Measurements from ENCODE around the gene SPINT1.

The SPINT1 gene

GRCh38 chr15:40843885-40844695 lies at the start of gene SPINT1:
SPINT1 (plus strand) TSS chr15:40844048; CDS start chr15:40844555, 507 bp downstream.
- DNase-seq (ENCODE audit: low read depth) = peak; percentile 76

- DNase-seq (ENCODE audit: low read depth) = no peak
Observed at GRCh38 chr15:40796041-40796440, 47.8 kb upstream of the SPINT1 start.

DNA sequence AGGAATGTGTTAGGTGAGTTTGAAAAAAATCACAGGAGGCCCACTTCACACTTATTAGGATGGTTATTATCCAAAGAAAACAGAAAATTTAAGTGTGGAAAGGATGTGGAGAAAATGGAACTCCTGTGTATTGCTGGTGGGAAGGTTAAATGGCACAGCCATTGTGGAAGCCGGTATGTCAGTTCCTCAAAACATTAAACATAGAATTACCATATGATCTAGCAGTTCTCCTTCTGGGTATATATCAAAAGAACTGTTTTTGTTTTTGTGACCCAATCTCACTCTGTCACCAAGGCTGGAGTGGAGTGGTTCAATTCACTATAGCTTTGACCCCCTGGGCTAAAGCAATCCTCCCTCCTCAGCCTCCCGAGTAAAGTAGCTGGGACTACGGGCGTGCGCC lies 47.3 kb upstream of the SPINT1 start:
- no peak for DNase-seq (ENCODE audit: low read depth)

DNA sequence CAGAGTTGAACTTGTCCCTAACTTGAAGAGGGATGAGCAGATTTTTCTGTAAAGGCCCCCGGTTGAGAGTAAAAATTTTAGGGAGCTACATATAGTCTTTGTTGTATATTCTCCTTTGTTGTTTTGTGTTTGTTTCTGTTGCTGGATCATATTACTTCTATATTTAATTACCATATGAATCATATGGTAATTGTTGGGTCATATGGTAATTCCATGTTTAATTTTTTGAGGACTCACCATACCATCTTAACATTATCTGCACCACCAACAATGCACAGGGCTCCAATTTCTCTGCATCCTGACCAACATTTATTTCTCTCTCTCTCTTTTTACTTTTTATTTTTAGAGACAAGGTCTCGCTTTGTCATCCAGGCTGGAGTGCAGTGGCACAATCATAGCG lies 44.3 kb upstream of the SPINT1 start:
- no peak for DNase-seq (ENCODE audit: low read depth)

- no peak for DNase-seq (ENCODE audit: low read depth)
Observed at GRCh38 chr15:40803076-40803475, 40.8 kb upstream of the SPINT1 start.

- DNase-seq (ENCODE audit: low read depth) = no peak
Observed at GRCh38 chr15:40803688-40804087, 40.2 kb upstream of the SPINT1 start.

DNA sequence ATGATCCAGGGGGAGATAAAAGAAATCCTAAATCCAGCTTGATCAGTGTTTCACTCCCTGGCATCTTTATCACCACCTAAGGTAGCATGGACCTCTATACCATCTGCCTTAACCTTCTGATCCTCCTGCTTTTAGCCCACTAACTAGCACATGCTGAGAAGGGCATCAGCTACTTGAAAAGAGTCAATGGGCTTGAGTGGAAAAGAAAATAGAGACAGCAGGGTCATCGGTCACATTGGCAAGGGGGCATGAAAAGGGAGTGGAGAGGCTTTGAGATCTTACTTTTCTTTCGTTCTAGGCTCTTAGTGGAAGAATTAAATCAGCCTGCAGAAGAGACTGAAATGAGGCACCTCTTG lies 37.2 kb upstream of the SPINT1 start:
- DNase-seq (ENCODE audit: low read depth) = no peak

DNA sequence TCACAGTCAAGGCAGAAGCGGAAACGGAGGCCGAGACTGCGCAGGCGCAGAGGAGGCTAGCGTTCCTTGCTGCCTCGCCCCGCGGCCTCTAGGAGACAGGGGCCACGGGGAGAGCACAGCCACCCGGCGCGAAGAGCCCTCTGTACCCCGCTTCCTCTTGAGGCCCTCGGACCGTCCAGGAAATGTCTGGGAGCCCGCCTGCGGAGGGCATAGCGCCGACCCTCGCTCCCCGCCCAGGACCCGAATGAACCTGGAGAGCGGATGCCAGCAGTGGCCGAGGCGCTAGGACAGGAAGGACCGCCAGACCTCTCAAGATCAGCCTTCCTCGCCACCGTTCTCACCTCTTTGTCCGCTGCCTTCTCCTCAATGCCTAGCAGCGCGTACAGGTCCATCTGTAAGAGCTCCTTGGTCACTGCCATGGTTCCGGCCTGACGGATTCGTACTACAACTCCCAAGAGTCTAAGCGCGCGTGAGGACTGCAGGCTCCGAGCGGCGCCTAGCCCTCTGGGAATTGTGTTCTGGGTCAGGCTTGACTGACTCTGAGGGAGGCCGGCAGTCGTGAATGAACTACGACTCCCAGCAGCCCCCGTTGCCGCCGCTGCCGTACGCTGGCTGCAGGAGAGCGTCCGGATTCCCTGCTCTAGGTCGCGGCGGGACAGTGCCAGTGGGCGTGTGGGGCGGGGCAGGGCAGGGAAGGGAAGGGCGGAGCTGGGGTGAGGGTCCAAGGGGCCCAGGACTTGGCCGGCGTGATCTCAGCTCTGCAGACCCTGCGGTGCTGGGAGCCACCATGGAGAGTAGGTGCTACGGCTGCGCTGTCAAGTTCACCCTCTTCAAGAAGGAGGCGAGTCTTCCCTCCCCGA lies 36.6 kb upstream of the SPINT1 start, which contains the start of the genes DNAJC17 and ZFYVE19:
TSS of gene DNAJC17 (minus strand) at position 446 of the 860 bp plus-strand sequence. CDS start at position 419, 27 bp downstream.
TSS of gene ZFYVE19 (plus strand) at position 62 of the 860 bp plus-strand sequence. CDS start at position 563, 501 bp downstream.
- peak; percentile 93 for DNase-seq (ENCODE audit: low read depth)

DNA sequence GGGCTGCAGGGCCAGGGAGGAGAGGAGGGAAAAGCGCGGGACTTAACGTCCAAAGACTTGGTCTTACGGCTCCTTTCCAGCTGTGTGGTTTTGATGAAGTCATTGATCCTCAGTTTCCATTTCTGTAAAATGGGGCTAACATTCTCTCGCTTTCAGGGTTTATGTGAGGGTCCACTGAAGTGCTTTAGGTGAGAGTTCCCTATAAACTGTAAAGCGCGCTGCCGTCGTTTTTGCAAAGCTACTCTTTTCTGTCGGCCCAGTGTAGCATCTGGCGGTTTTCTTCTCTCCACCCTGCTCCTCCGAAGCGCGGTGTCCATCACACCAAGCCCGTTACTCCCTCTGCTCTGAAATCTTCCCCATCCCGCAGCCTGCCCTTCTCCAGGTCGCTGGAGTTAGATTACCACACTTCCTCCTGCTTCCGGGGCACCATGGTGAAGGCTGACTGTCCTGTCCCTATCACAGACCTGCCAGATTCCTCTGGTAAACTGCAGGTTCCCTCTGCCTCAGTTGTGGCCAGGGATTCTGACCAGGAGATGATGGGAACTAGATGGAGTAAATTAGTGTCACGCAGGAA lies 35.9 kb upstream of the SPINT1 start:
- no peak for DNase-seq (ENCODE audit: low read depth)

DNA sequence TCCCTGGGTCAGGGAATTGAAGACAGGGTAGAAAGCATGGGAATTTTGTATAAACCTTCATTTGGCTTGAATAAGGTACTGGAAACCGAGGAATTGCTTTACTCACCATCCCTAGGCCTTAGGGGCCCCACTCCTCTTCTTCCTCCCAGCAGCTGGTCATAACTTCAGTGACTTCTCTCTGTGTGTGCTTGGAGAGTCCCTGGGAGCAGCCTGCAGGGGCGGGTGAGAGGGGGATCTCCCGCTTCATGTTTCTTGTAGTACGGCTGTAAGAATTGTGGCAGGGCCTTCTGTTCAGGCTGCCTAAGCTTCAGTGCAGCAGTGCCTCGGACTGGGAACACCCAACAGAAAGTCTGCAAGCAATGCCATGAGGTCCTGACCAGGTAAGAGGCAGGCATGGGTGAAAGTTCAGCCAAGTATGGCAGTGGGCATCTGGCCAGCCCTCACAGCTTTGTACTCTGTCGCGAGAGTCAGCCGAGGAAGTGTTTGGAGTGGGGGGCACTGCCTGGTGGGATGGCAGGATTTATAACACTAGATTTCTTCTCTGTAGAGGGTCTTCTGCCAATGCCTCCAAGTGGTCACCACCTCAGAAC lies 34.9 kb upstream of the SPINT1 start:
- no peak for DNase-seq (ENCODE audit: low read depth)

- no peak for DNase-seq (ENCODE audit: low read depth)
Observed at GRCh38 chr15:40812721-40813425, 31.0 kb upstream of the SPINT1 start.

GRCh38 chr15:40815042-40815698 lies 28.7 kb upstream of the SPINT1 start:
- DNase-seq (ENCODE audit: low read depth) = no peak

DNA sequence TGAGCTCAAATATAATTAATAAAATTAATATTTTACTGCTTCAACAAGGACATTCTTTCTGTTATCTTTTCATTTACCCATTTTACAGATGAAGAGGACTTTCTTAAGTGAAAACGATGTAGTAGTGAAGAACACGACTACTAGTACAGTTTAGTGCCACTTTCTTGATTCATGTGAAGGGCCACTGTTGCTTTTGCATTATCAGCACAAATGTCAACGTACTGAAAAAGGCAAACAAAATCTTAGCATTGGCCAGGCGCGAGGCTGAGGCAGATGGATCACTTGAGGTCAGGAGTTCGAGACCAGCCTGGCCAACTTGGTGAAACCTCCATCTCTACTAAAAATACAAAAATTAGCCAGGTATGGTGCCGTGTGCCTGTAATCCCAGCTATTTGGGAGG lies 24.8 kb upstream of the SPINT1 start:
- DNase-seq (ENCODE audit: low read depth) = no peak

DNA sequence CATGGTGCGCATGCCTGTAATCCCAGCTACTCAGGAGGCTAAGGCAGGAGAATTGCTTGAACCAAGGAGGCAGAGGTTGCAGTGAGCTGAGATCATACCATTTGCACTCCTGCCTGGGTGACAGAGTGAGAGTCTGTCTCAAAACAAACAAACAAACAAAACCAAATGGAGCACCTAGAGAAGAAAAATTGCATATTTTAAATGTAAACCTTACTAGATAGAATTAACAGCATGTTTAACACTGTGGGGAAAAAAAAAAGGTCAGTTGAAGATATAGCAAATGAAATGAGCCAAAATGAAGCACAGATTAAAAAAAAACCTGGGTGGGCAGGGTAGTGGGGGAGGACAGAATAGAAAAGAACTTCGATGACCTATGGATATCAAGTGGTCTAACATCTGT lies 22.7 kb upstream of the SPINT1 start:
- no peak for DNase-seq (ENCODE audit: low read depth)

DNA sequence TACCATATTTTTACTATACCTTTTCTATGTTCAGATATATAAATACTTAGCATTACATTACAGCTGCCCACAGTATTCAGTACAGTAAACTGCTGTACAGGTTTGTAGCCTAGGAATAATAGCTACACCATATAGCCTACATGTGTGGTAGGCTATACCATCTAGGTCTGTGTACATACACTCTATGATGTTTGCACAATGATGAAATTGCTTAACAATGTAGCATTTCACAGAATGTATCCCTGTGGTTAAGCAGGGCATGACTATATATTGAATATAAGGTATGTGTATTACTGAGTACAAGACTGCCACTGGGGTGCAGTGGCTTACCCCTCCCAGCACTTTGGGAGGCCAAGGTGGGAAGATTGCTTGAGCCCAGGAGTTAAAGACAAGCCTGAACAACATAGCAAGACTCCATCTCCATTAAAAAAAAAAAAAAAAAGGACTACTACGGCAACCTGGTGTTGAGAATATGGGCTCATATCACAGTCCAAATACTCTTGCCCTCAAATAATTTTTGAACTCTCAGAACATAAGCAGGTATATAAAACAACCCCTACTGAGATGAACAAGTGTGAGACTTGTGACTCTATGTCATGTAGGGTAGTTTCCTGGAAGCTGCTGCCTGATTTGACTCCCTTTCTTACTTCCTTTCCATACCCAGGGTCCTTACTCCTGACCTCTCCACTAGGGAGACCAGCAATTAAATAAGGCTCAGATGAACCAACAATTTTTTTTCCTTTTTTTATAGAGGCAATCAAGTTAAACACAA lies 20.1 kb upstream of the SPINT1 start:
- no peak for DNase-seq (ENCODE audit: low read depth)

GRCh38 chr15:40825661-40826422 lies 18.0 kb upstream of the SPINT1 start:
- no peak for DNase-seq (ENCODE audit: low read depth)

- no peak for DNase-seq (ENCODE audit: low read depth)
Observed at GRCh38 chr15:40826423-40827075, 17.3 kb upstream of the SPINT1 start.

DNA sequence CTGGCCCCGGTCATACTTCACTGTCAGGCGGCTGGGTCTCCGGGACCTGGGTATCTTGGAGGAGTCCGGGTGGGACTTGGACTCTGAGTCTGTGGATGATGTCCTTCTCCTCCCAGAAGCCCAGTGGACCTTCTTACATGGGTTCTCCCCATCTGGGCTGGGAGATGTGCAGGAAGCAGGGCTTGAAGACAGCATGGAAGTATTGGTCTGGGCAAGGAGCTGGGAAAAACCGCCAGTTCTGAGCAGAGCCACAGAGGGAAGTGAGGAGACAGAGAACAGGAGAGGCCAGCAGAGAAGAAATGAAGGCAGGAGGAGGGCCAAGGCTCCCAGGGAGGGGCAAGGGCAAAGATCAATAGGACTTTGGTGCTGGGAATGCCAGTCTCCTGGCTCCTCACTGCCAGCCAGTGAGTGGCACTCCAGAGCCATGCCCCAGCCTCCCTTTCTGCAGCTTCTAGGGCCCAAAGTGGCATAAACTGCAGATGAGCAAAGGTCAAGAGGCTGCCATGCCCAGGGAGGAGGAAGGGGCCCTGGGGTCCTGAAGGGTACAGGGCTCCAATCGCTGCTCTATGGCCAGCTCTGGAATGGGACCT lies 15.3 kb upstream of the SPINT1 start, which contains the start of gene PPP1R14D:
TSS of gene PPP1R14D (minus strand) at position 262 of the 590 bp plus-strand sequence. CDS start at position 195, 67 bp downstream.
- DNase-seq (ENCODE audit: low read depth) = no peak

All from activated T-cell treated with anti-CD3 and anti-CD28 coated beads for 48 hours (primary cell).